K562 treated with DMSO at 1 percent for 24 hours (cell line): Measurements from ENCODE around the gene UBR4. TPM values are rescaled to one million over a fixed set of nuclear protein-coding genes. Genes with fewer than 3 reads are reported as not detected.

Source experiments
- total RNA-seq: library from RNA; unstranded; fragments of 300-600 nt; gene quantifications from 2 replicates; pipeline ENCODE4 v1.2.3, GENCODE V29; 2022; ENCODE audit warnings: low read depth; ENCODE audit not compliant: insufficient read depth

UBR4 gene
- 202 and 237 TPM in 2 replicates for total RNA-seq

GRCh38 chr1:19209990-19210771, at the start of gene UBR4:
Gene UBR4 (minus strand): TSS chr1:19210266. CDS start chr1:19210248, 18 bp downstream.

GRCh38 chr1:19251305-19252196, 41.5 kb upstream of the UBR4 start, which contains the start of the genes EMC1 and MRTO4:
Gene EMC1 (minus strand): TSS chr1:19251524. CDS start chr1:19251509, 15 bp downstream.
Gene MRTO4 (plus strand): TSS chr1:19251805. CDS start chr1:19251836, 31 bp downstream.

Other genes starting within 250 kb of the UBR4 start
- 27.3 and 30.9 TPM in 2 replicates for gene EMC1, start 41.3 kb upstream of the UBR4 start, total RNA-seq
- gene MRTO4, start 41.5 kb upstream of the UBR4 start, total RNA-seq: 27.9 and 29.0 TPM in 2 replicates
- gene AKR7A3, start 78.5 kb upstream of the UBR4 start, total RNA-seq: 0.85 and 1.7 TPM in 2 replicates
- gene AKR7A2, start 101.9 kb upstream of the UBR4 start, total RNA-seq: 216 and 233 TPM in 2 replicates
- 67.1 and 73.5 TPM in 2 replicates for gene SLC66A1, start 102.1 kb upstream of the UBR4 start, total RNA-seq